ENCODE measurements around the gene XXYLT1.

GRCh38 chr3:195072916-195073564, 197.9 kb downstream of the XXYLT1 start:
- TF ChIP-seq, protein P1, sequence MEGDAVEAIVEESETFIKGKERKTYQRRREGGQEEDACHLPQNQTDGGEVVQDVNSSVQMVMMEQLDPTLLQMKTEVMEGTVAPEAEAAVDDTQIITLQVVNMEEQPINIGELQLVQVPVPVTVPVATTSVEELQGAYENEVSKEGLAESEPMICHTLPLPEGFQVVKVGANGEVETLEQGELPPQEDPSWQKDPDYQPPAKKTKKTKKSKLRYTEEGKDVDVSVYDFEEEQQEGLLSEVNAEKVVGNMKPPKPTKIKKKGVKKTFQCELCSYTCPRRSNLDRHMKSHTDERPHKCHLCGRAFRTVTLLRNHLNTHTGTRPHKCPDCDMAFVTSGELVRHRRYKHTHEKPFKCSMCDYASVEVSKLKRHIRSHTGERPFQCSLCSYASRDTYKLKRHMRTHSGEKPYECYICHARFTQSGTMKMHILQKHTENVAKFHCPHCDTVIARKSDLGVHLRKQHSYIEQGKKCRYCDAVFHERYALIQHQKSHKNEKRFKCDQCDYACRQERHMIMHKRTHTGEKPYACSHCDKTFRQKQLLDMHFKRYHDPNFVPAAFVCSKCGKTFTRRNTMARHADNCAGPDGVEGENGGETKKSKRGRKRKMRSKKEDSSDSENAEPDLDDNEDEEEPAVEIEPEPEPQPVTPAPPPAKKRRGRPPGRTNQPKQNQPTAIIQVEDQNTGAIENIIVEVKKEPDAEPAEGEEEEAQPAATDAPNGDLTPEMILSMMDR (IDR thresholded peaks at IDR 0.05): no peak
- no peak for TF ChIP-seq POLR2AphosphoS5 (IDR thresholded peaks at IDR 0.05)
- TF ChIP-seq POLR2A (IDR thresholded peaks at IDR 0.05): no peak
